Measurements from ENCODE around the gene UGT1A6. TPM values are rescaled to one million over a fixed set of nuclear protein-coding genes. Genes with fewer than 3 reads are reported as not detected.
A peak's percentile ranks its signal among the peaks of the same experiment; 100 is the strongest.

The UGT1A6 gene
- total and polyA plus RNA-seq, 2 of the 13 experiments (the other 11 are each of a cell fraction or from before 2014, with no cell fraction given) = 0.25 TPM; not detected in 1

- TF ChIP-seq, protein P1, sequence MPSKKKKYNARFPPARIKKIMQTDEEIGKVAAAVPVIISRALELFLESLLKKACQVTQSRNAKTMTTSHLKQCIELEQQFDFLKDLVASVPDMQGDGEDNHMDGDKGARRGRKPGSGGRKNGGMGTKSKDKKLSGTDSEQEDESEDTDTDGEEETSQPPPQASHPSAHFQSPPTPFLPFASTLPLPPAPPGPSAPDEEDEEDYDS (CRISPR knock-in tag; IDR thresholded peaks at IDR 0.05) = peak; percentile 55; the same call in 1 of the 2 replicates
- TF ChIP-seq, protein P2, sequence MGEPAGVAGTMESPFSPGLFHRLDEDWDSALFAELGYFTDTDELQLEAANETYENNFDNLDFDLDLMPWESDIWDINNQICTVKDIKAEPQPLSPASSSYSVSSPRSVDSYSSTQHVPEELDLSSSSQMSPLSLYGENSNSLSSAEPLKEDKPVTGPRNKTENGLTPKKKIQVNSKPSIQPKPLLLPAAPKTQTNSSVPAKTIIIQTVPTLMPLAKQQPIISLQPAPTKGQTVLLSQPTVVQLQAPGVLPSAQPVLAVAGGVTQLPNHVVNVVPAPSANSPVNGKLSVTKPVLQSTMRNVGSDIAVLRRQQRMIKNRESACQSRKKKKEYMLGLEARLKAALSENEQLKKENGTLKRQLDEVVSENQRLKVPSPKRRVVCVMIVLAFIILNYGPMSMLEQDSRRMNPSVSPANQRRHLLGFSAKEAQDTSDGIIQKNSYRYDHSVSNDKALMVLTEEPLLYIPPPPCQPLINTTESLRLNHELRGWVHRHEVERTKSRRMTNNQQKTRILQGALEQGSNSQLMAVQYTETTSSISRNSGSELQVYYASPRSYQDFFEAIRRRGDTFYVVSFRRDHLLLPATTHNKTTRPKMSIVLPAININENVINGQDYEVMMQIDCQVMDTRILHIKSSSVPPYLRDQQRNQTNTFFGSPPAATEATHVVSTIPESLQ (CRISPR knock-in tag; conservative IDR thresholded peaks at IDR 0.05) = peak; percentile 87; the same call in 1 of the 2 replicates
- TF ChIP-seq NFE2 (CRISPR knock-in tag; IDR thresholded peaks at IDR 0.05) (0 out of 2 replicates have a peak, but pooled peaks have one; percentile 21), NFKBIZ (CRISPR knock-in tag; IDR thresholded peaks at IDR 0.05) (peak; percentile 91), BATF2 (CRISPR knock-in tag; IDR thresholded peaks at IDR 0.05) (peak; percentile 67; the same call in 1 of the 2 replicates), ZNF775 (CRISPR knock-in tag; IDR thresholded peaks at IDR 0.05; ENCODE audit: borderline replicate concordance) (peak; percentile 98), ELF3 (CRISPR knock-in tag; IDR thresholded peaks at IDR 0.05) (peak; percentile 88), TP53 (CRISPR knock-in tag; conservative IDR thresholded peaks at IDR 0.05) (no peak), RORA (CRISPR knock-in tag; IDR thresholded peaks at IDR 0.05) (no peak), CEBPB (IDR thresholded peaks at IDR 0.05; ENCODE audit: borderline replicate concordance, low read depth, low read length) (peak; percentile 73), MED13 (CRISPR knock-in tag; IDR thresholded peaks at IDR 0.05) (0 out of 2 replicates have a peak, but pooled peaks have one; percentile 63), NFYC (CRISPR knock-in tag; IDR thresholded peaks at IDR 0.05) (peak; percentile 58; the same call in 1 of the 2 replicates), HNF4G (IDR thresholded peaks at IDR 0.05; ENCODE audit: borderline replicate concordance, low read depth, low read length) (peak; percentile 98), HNF4G (CRISPR knock-in tag; IDR thresholded peaks at IDR 0.05; ENCODE audit: borderline replicate concordance, low read depth) (peak; percentile 92; the same call in 1 of the 2 replicates), KAT8 (CRISPR knock-in tag; IDR thresholded peaks at IDR 0.05) (peak; percentile 77), RARA (CRISPR knock-in tag; IDR thresholded peaks at IDR 0.05) (peak; percentile 100), REST (IDR thresholded peaks at IDR 0.05; ENCODE audit: borderline replicate concordance in 1 of 2, low read depth in 1 of 2, low read length in 2 of 2) (peak in 1 of 2 experiments; percentile 87; a peak in 2 of 4 replicates)
- TF ChIP-seq, protein P3, sequence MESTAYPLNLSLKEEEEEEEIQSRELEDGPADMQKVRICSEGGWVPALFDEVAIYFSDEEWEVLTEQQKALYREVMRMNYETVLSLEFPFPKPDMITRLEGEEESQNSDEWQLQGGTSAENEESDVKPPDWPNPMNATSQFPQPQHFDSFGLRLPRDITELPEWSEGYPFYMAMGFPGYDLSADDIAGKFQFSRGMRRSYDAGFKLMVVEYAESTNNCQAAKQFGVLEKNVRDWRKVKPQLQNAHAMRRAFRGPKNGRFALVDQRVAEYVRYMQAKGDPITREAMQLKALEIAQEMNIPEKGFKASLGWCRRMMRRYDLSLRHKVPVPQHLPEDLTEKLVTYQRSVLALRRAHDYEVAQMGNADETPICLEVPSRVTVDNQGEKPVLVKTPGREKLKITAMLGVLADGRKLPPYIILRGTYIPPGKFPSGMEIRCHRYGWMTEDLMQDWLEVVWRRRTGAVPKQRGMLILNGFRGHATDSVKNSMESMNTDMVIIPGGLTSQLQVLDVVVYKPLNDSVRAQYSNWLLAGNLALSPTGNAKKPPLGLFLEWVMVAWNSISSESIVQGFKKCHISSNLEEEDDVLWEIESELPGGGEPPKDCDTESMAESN (CRISPR knock-in tag; conservative IDR thresholded peaks at IDR 0.05) = peak; percentile 82
- TF ChIP-seq, protein P4, sequence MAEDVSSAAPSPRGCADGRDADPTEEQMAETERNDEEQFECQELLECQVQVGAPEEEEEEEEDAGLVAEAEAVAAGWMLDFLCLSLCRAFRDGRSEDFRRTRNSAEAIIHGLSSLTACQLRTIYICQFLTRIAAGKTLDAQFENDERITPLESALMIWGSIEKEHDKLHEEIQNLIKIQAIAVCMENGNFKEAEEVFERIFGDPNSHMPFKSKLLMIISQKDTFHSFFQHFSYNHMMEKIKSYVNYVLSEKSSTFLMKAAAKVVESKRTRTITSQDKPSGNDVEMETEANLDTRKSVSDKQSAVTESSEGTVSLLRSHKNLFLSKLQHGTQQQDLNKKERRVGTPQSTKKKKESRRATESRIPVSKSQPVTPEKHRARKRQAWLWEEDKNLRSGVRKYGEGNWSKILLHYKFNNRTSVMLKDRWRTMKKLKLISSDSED (CRISPR knock-in tag; IDR thresholded peaks at IDR 0.05) = no peak
These were observed 52.5 kb downstream of the UGT1A6 start (continued) for GRCh38 chr2:233745073-233745755.

Data from HepG2 (cell line).